GM12878 (cell line): ENCODE measurements around the gene PROZ. TPM values are rescaled to one million over a fixed set of nuclear protein-coding genes. Genes with fewer than 3 reads are reported as not detected.

Source experiments
- BACH1 ChIP-seq: fragments of 450-650 bp; IDR thresholded peaks from 2 replicates; pipeline ENCODE4 v1.6.1; 2017; ENCODE audit warnings: mild to moderate bottlenecking, borderline replicate concordance
- BRCA1 ChIP-seq: IDR thresholded peaks from 2 replicates; pipeline ENCODE4 v1.6.1; 2011; ENCODE audit warnings: low read depth, low read length, improper control_type of control experiment
- CBFB ChIP-seq: IDR thresholded peaks from 2 replicates; pipeline ENCODE4 v1.6.1; 2016; ENCODE audit warnings: antibody characterized with exemption, low read depth
- CBX5 ChIP-seq: sonication (generic); IDR thresholded peaks from 2 replicates; pipeline ENCODE4 v1.6.1; 2016; ENCODE audit warnings: low read depth, moderate library complexity, mild to moderate bottlenecking, inconsistent platforms
- CREB1 ChIP-seq: IDR thresholded peaks from 2 replicates; pipeline ENCODE4 v1.6.1; 2012; ENCODE audit warnings: low read depth, mild to moderate bottlenecking, inconsistent platforms
- ETV6 ChIP-seq, 2 experiments: fragments of 450-650 bp in 1 of 2; IDR thresholded peaks in 1 of 2; conservative IDR thresholded peaks in 1 of 2; 2 replicates each; pipeline ENCODE4 v1.6.1; 2014; ENCODE audit warnings: antibody characterized with exemption in 1 of 2, borderline replicate concordance in 1 of 2, low read depth in 1 of 2, mild to moderate bottlenecking in 1 of 2, moderate library complexity in 1 of 2
- FOS ChIP-seq: IDR thresholded peaks from 3 replicates; pipeline ENCODE4 v1.6.1; 2011; ENCODE audit warnings: borderline replicate concordance; ENCODE audit not compliant: insufficient read length; ENCODE audit errors: extremely low read depth
- JUND ChIP-seq: IDR thresholded peaks from 2 replicates; pipeline ENCODE4 v1.6.1; 2012; ENCODE audit warnings: low read depth, mild to moderate bottlenecking, low read length, improper control_type of control experiment, moderate library complexity
- MTA2 ChIP-seq: fragments of 450-650 bp; IDR thresholded peaks from 2 replicates; pipeline ENCODE4 v1.6.1; 2016; ENCODE audit warnings: low read depth, mild to moderate bottlenecking, moderate library complexity
- MXI1 ChIP-seq: fragments of 150-350 bp; IDR thresholded peaks from 2 replicates; pipeline ENCODE4 v1.6.1; 2011; ENCODE audit warnings: low read depth, mild to moderate bottlenecking, inconsistent platforms, low read length, improper control_type of control experiment
- NBN ChIP-seq: fragments of 450-650 bp; IDR thresholded peaks from 2 replicates; pipeline ENCODE4 v1.6.1; 2016
- NR2F1 ChIP-seq: fragments of 450-650 bp; conservative IDR thresholded peaks from 2 replicates; pipeline ENCODE4 v1.6.1; 2017; ENCODE audit warnings: mild to moderate bottlenecking
- PAX8 ChIP-seq: fragments of 450-650 bp; IDR thresholded peaks from 2 replicates; pipeline ENCODE4 v1.6.1; 2017; ENCODE audit warnings: mild to moderate bottlenecking, moderate library complexity
- POU2F2 ChIP-seq: IDR thresholded peaks from 3 replicates; pipeline ENCODE4 v1.6.1; 2011; ENCODE audit warnings: low read depth, mild to moderate bottlenecking, low read length, borderline replicate concordance
- RBBP5 ChIP-seq: fragments of 200-600 bp; sonication (generic); conservative IDR thresholded peaks from 2 replicates; pipeline ENCODE4 v1.6.1; 2016
- RCOR1 ChIP-seq: conservative IDR thresholded peaks from 2 replicates; pipeline ENCODE4 v1.6.1; 2012; ENCODE audit warnings: low read depth, low read length, improper control_type of control experiment
- SUZ12 ChIP-seq: fragments of 200-600 bp; sonication (generic); IDR thresholded peaks from one replicate; pipeline ENCODE4 v1.6.1; 2018; ENCODE audit warnings: antibody characterized with exemption, mild to moderate bottlenecking; ENCODE audit not compliant: unreplicated experiment
- WRNIP1 ChIP-seq: IDR thresholded peaks from 2 replicates; pipeline ENCODE4 v1.6.1; 2011; ENCODE audit warnings: low read depth, low read length, improper control_type of control experiment, borderline replicate concordance
- ZNF207 ChIP-seq: fragments of 450-650 bp; IDR thresholded peaks from 2 replicates; pipeline ENCODE4 v1.6.1; 2014; ENCODE audit warnings: antibody characterized with exemption, mild to moderate bottlenecking, borderline replicate concordance
- ZNF217 ChIP-seq: fragments of 450-650 bp; IDR thresholded peaks from 2 replicates; pipeline ENCODE4 v1.6.1; 2017; ENCODE audit warnings: antibody characterized with exemption, mild to moderate bottlenecking
- ZZZ3 ChIP-seq: IDR thresholded peaks from 2 replicates; pipeline ENCODE4 v1.6.1; 2011; ENCODE audit warnings: low read depth; ENCODE audit not compliant: control insufficient read depth, insufficient read length
- polyA plus RNA-seq, 11 experiments: library from polyadenylated mRNA; depleted of rRNA in 4 of 11; unstranded in 6 of 11; stranded (reverse) in 5 of 11; fragments of >200 nt; fragmentation: Nextera tagmentation in 4 of 11; fragmentation: Illumina TruSeq in 1 of 11; extraction: Ambion mirVana in 4 of 11; extraction: Trizol in 1 of 11; gene quantifications; 1 replicate in 1 of 11; 2 replicates in 10 of 11; pipeline versions ENCODE4 v1.2.1 to v1.2.3, GENCODE V29; 2011 to 2016; ENCODE audit warnings: inconsistent platforms in 2 of 11, missing spikeins in 2 of 11, low read depth in 1 of 11
- total RNA-seq, 4 experiments: library from RNA; depleted of rRNA in 3 of 4; stranded (reverse); fragments of >200 nt in 3 of 4; fragmentation: Illumina TruSeq in 1 of 4; extraction: Trizol in 1 of 4; gene quantifications; 2 replicates each; pipeline versions ENCODE4 v1.2.1 to v1.2.3, GENCODE V29; 2013 to 2021
- TF ChIP-seq, protein P1 (sequence below): fragments of 450-650 bp; formaldehyde crosslinking; IDR thresholded peaks from 2 replicates; pipeline ENCODE4 v1.5.0; 2022; ENCODE audit warnings: mild to moderate bottlenecking, missing genetic modification characterization
- TF ChIP-seq, protein P2 (sequence below): IDR thresholded peaks from 2 replicates; pipeline ENCODE4 v1.6.1; 2012; ENCODE audit warnings: low read length, inconsistent platforms
- TF ChIP-seq, protein P3 (sequence below): fragments of 450-650 bp; IDR thresholded peaks from 2 replicates; pipeline ENCODE4 v1.6.1; 2017; ENCODE audit warnings: mild to moderate bottlenecking
- TF ChIP-seq, protein P4 (sequence below): IDR thresholded peaks from 2 replicates; pipeline ENCODE4 v1.6.1; 2012; ENCODE audit warnings: low read depth, low read length, improper control_type of control experiment

PROZ gene
- total and polyA plus RNA-seq, 10 of the 15 experiments (the other 5 are each of a cell fraction or from before 2014, with no cell fraction given), result 0.07 to 0.24 (median 0.21) TPM; not detected in 7

DNA sequence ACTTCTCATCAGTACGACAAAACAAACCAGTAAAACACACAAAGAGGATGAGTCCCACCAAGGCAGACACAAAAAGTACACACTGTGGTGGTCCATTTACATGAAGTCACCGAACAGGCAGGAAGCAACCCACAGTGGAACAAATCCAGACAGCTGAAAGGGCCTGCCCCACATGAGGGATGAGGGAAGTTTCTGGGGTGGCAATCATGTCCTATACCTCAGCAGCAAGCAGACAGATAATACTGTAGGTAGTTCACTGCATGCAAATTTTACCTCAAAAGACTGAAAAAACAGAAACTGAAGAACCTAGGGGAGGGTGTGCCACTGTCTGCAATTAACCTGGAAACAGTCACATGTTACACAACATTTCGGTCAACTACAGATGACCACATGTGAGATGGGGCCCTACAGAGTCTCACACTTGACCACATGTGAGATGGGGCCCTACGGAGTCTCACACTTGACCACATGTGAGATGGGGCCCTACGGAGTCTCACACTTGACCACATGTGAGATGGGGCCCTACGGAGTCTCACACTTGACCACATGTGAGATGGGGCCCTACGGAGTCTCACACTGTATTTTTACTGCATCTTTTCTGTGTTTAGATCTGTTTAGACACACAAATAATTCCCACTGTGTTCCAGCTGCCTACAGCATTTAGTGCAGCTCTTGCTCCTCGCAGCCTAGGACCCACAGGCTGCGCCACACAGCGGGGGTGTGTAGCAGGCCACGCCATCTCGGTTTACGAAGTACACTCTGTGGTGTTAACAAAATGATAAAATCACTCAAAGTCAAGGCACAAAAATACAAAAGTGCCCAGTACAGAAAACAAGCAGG lies 27.8 kb downstream of the PROZ start (continued):
- TF ChIP-seq MTA2, result peak; percentile 80
- TF ChIP-seq NR2F1, result 0 out of 2 replicates have a peak, but pooled peaks have one; percentile 35
- TF ChIP-seq, protein P1, sequence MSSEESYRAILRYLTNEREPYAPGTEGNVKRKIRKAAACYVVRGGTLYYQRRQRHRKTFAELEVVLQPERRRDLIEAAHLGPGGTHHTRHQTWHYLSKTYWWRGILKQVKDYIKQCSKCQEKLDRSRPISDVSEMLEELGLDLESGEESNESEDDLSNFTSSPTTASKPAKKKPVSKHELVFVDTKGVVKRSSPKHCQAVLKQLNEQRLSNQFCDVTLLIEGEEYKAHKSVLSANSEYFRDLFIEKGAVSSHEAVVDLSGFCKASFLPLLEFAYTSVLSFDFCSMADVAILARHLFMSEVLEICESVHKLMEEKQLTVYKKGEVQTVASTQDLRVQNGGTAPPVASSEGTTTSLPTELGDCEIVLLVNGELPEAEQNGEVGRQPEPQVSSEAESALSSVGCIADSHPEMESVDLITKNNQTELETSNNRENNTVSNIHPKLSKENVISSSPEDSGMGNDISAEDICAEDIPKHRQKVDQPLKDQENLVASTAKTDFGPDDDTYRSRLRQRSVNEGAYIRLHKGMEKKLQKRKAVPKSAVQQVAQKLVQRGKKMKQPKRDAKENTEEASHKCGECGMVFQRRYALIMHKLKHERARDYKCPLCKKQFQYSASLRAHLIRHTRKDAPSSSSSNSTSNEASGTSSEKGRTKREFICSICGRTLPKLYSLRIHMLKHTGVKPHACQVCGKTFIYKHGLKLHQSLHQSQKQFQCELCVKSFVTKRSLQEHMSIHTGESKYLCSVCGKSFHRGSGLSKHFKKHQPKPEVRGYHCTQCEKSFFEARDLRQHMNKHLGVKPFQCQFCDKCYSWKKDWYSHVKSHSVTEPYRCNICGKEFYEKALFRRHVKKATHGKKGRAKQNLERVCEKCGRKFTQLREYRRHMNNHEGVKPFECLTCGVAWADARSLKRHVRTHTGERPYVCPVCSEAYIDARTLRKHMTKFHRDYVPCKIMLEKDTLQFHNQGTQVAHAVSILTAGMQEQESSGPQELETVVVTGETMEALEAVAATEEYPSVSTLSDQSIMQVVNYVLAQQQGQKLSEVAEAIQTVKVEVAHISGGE (CRISPR knock-in tag), result no peak
- TF ChIP-seq, protein P2, sequence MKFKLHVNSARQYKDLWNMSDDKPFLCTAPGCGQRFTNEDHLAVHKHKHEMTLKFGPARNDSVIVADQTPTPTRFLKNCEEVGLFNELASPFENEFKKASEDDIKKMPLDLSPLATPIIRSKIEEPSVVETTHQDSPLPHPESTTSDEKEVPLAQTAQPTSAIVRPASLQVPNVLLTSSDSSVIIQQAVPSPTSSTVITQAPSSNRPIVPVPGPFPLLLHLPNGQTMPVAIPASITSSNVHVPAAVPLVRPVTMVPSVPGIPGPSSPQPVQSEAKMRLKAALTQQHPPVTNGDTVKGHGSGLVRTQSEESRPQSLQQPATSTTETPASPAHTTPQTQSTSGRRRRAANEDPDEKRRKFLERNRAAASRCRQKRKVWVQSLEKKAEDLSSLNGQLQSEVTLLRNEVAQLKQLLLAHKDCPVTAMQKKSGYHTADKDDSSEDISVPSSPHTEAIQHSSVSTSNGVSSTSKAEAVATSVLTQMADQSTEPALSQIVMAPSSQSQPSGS, result peak; percentile 20; the same call in 1 of the 2 replicates
- no peak for TF ChIP-seq BRCA1
- no peak for TF ChIP-seq ZNF207
- no peak for TF ChIP-seq FOS
- 0 out of 2 replicates have a peak, but pooled peaks have one; percentile 52 for TF ChIP-seq NBN
- TF ChIP-seq CBX5, result no peak
- TF ChIP-seq POU2F2, result peak; percentile 85; the same call in 2 of the 3 replicates
- TF ChIP-seq RCOR1, result no peak
- TF ChIP-seq RBBP5, result no peak
- no peak for TF ChIP-seq ETV6 (conservative IDR thresholded peaks at IDR 0.05 in 1 of 2, IDR thresholded peaks at IDR 0.05 in 1 of 2; ENCODE audit: borderline replicate concordance in 1 of 2, low read depth in 1 of 2)
- no peak for TF ChIP-seq SUZ12
- TF ChIP-seq MXI1, result peak; percentile 70; the same call in 1 of the 2 replicates
- no peak for TF ChIP-seq ZZZ3
- TF ChIP-seq BACH1, result no peak
- TF ChIP-seq JUND, result no peak
- TF ChIP-seq, protein P3, sequence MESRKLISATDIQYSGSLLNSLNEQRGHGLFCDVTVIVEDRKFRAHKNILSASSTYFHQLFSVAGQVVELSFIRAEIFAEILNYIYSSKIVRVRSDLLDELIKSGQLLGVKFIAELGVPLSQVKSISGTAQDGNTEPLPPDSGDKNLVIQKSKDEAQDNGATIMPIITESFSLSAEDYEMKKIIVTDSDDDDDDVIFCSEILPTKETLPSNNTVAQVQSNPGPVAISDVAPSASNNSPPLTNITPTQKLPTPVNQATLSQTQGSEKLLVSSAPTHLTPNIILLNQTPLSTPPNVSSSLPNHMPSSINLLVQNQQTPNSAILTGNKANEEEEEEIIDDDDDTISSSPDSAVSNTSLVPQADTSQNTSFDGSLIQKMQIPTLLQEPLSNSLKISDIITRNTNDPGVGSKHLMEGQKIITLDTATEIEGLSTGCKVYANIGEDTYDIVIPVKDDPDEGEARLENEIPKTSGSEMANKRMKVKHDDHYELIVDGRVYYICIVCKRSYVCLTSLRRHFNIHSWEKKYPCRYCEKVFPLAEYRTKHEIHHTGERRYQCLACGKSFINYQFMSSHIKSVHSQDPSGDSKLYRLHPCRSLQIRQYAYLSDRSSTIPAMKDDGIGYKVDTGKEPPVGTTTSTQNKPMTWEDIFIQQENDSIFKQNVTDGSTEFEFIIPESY, result no peak
- no peak for TF ChIP-seq CREB1
- TF ChIP-seq, protein P4, sequence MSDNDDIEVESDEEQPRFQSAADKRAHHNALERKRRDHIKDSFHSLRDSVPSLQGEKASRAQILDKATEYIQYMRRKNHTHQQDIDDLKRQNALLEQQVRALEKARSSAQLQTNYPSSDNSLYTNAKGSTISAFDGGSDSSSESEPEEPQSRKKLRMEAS, result no peak
- TF ChIP-seq ZNF217, result no peak
- no peak for TF ChIP-seq WRNIP1
- TF ChIP-seq PAX8, result no peak
- peak; percentile 66; the same call in 1 of the 2 replicates for TF ChIP-seq CBFB
